GM18526 (cell line): ENCODE data around the gene GOLGA3.

Source experiments
- POLR2A ChIP-seq: IDR thresholded peaks from 3 replicates; pipeline ENCODE4 v1.6.1; 2011; ENCODE audit not compliant: insufficient read length; ENCODE audit errors: extremely low read depth

The GOLGA3 gene

GRCh38 chr12:132723764-132724140 lies 104.9 kb downstream of the GOLGA3 start:
- no peak for TF ChIP-seq POLR2A

- no peak for TF ChIP-seq POLR2A
Measured at GRCh38 chr12:132723015-132723763, 105.5 kb downstream of the GOLGA3 start.

- TF ChIP-seq POLR2A = no peak
Measured at GRCh38 chr12:132720606-132721345, 107.9 kb downstream of the GOLGA3 start.

DNA sequence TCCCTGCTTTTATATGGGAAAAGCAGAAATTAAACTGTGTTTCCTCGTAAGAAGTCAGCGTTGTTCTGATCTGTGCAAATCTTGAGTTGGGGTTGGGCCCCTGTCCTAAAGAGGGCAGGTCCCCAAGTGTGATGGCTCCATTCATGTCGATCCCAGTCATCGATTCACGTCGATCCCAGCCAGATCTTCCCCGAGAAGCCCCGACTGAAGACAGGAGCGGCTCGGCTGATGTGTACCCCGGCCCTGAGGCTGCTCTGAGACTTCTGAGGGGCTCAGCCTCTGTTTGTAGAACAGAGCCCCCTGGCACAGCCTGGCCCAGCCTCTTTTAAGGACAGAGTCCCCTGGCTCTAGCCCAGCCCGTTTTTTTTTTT lies 108.7 kb downstream of the GOLGA3 start:
- TF ChIP-seq POLR2A = no peak

GRCh38 chr12:132719141-132719953 lies 109.3 kb downstream of the GOLGA3 start:
- TF ChIP-seq POLR2A = no peak
